ENCODE measurements around the gene ANKRD12.

Gene ANKRD12

GRCh38 chr18:9216459-9216858, 79.9 kb downstream of the ANKRD12 start:
- DNase-seq (ENCODE audit: low spot score): no peak
- Histone ChIP-seq H3K27me3 (ENCODE audit: control insufficient read depth in 3 of 3, insufficient read depth in 3 of 3, low read depth in 1 of 3, low read length in 3 of 3) (no peaks in the 10 kb centered on the region), H2BK15ac (ENCODE audit: low read length) (no peak overlapping the region), H3K9ac (ENCODE audit: low read depth, low read length, poor library complexity) (no peak overlapping the region), H4K8ac (ENCODE audit: low read depth, low read length) (no peak overlapping the region), H2BK5ac (ENCODE audit: low read length) (no peak overlapping the region), H3K4me2 (ENCODE audit: insufficient read depth, low read length, poor library complexity, severe bottlenecking) (no peak overlapping the region), H2BK12ac (ENCODE audit: low read length) (no peak overlapping the region), H3K9me3 (replicated peaks in 1 of 2; ENCODE audit: control insufficient read depth in 2 of 2, insufficient read depth in 1 of 2, low read depth in 1 of 2, low read length in 2 of 2) (no peaks in the 10 kb centered on the region), H2BK120ac (ENCODE audit: low read depth, low read length) (no peak overlapping the region), H3K79me1 (ENCODE audit: low read depth, low read length) (no peaks in the 10 kb centered on the region), H3K36me3 (replicated peaks in 1 of 2; ENCODE audit: control insufficient read depth in 2 of 2, insufficient read depth in 2 of 2, low read length in 2 of 2) (peaks cover 2 to 83% of the 10 kb centered on the region in 2 donors), H3K18ac (ENCODE audit: low read length) (no peak overlapping the region), H3K27ac (replicated peaks; ENCODE audit: low read length) (no peak overlapping the region), H3K4me3 (ENCODE audit: low read length in 2 of 2) (no peak overlapping the region), H3K4me1 (ENCODE audit: control insufficient read depth in 2 of 2, insufficient read depth in 1 of 2, low read depth in 1 of 2, low read length in 2 of 2) (no peaks in the 10 kb centered on the region), H4K91ac (ENCODE audit: low read depth, low read length, poor library complexity) (no peak overlapping the region), H3K14ac (ENCODE audit: low read length) (no peak overlapping the region), H3K23ac (ENCODE audit: low read depth, low read length, poor library complexity) (no peak overlapping the region), H2AFZ (ENCODE audit: low read length) (no peak overlapping the region), H2AK5ac (ENCODE audit: low read depth, low read length) (no peak overlapping the region), H3K4ac (ENCODE audit: low read length) (no peak overlapping the region)
- WGBS, 2 donors (ENCODE audit: extremely low coverage in 2 of 2, insufficient read length in 2 of 2, insufficient replicate concordance in 1 of 2): no CpG with 5 or more reads among the region's 3 CpGs

GRCh38 chr18:9217743-9218451, 81.3 kb downstream of the ANKRD12 start:
- no peak overlapping the region for H3K14ac ChIP-seq (ENCODE audit: low read length)
- no peaks in the 10 kb centered on the region for H3K27me3 ChIP-seq (ENCODE audit: control insufficient read depth in 3 of 3, insufficient read depth in 3 of 3, low read depth in 1 of 3, low read length in 3 of 3)
- no peaks in the 10 kb centered on the region for H3K79me1 ChIP-seq (ENCODE audit: low read depth, low read length)
- no peak overlapping the region for H3K4ac ChIP-seq (ENCODE audit: low read length)
- no peaks in the 10 kb centered on the region for H3K9me3 ChIP-seq (replicated peaks in 1 of 2; ENCODE audit: control insufficient read depth in 2 of 2, insufficient read depth in 1 of 2, low read depth in 1 of 2, low read length in 2 of 2)
- H3K4me1 ChIP-seq (ENCODE audit: control insufficient read depth in 2 of 2, insufficient read depth in 1 of 2, low read depth in 1 of 2, low read length in 2 of 2): no peaks in the 10 kb centered on the region
- H3K18ac ChIP-seq (ENCODE audit: low read length): no peak overlapping the region
- H2AFZ ChIP-seq (ENCODE audit: low read length): no peak overlapping the region
- H4K8ac ChIP-seq (ENCODE audit: low read depth, low read length): no peak overlapping the region
- H3K36me3 ChIP-seq (replicated peaks in 1 of 2; ENCODE audit: control insufficient read depth in 2 of 2, insufficient read depth in 2 of 2, low read length in 2 of 2): peaks cover 2 to 83% of the 10 kb centered on the region in 2 donors
- no peak overlapping the region for H2BK120ac ChIP-seq (ENCODE audit: low read depth, low read length)
- no peak overlapping the region for H3K4me3 ChIP-seq (ENCODE audit: low read length in 2 of 2)
- no peak overlapping the region for H3K27ac ChIP-seq (replicated peaks; ENCODE audit: low read length)
- no peak overlapping the region for H3K23ac ChIP-seq (ENCODE audit: low read depth, low read length, poor library complexity)
- no CpG with 5 or more reads among the region's 3 CpGs for WGBS, 2 donors (ENCODE audit: extremely low coverage in 2 of 2, insufficient read length in 2 of 2, insufficient replicate concordance in 1 of 2)
- no peak overlapping the region for H4K91ac ChIP-seq (ENCODE audit: low read depth, low read length, poor library complexity)
- no peak overlapping the region for H2BK12ac ChIP-seq (ENCODE audit: low read length)
- DNase-seq (ENCODE audit: low spot score): no peak
- no peak overlapping the region for H3K4me2 ChIP-seq (ENCODE audit: insufficient read depth, low read length, poor library complexity, severe bottlenecking)
- no peak overlapping the region for H2BK5ac ChIP-seq (ENCODE audit: low read length)
- no peak overlapping the region for H2BK15ac ChIP-seq (ENCODE audit: low read length)
- H3K9ac ChIP-seq (ENCODE audit: low read depth, low read length, poor library complexity): no peak overlapping the region
- no peak overlapping the region for H2AK5ac ChIP-seq (ENCODE audit: low read depth, low read length)

GRCh38 chr18:9221040-9221439, 84.5 kb downstream of the ANKRD12 start:
- Histone ChIP-seq H2AK5ac (ENCODE audit: low read depth, low read length) (no peak overlapping the region), H3K4ac (ENCODE audit: low read length) (no peak overlapping the region), H2AFZ (ENCODE audit: low read length) (no peak overlapping the region), H2BK15ac (ENCODE audit: low read length) (no peak overlapping the region), H4K8ac (ENCODE audit: low read depth, low read length) (no peak overlapping the region), H3K23ac (ENCODE audit: low read depth, low read length, poor library complexity) (no peak overlapping the region), H3K27ac (replicated peaks; ENCODE audit: low read length) (no peak overlapping the region), H4K91ac (ENCODE audit: low read depth, low read length, poor library complexity) (no peak overlapping the region), H3K9ac (ENCODE audit: low read depth, low read length, poor library complexity) (no peak overlapping the region), H3K4me1 (ENCODE audit: control insufficient read depth in 2 of 2, insufficient read depth in 1 of 2, low read depth in 1 of 2, low read length in 2 of 2) (no peaks in the 10 kb centered on the region), H2BK12ac (ENCODE audit: low read length) (no peak overlapping the region), H2BK5ac (ENCODE audit: low read length) (no peak overlapping the region), H3K79me1 (ENCODE audit: low read depth, low read length) (no peaks in the 10 kb centered on the region), H2BK120ac (ENCODE audit: low read depth, low read length) (no peak overlapping the region), H3K27me3 (ENCODE audit: control insufficient read depth in 3 of 3, insufficient read depth in 3 of 3, low read depth in 1 of 3, low read length in 3 of 3) (no peaks in the 10 kb centered on the region), H3K14ac (ENCODE audit: low read length) (no peak overlapping the region), H3K36me3 (replicated peaks in 1 of 2; ENCODE audit: control insufficient read depth in 2 of 2, insufficient read depth in 2 of 2, low read length in 2 of 2) (peaks cover 0 to 74% of the 10 kb centered on the region in 2 donors), H3K18ac (ENCODE audit: low read length) (no peak overlapping the region), H3K4me3 (ENCODE audit: low read length in 2 of 2) (no peak overlapping the region), H3K9me3 (replicated peaks in 1 of 2; ENCODE audit: control insufficient read depth in 2 of 2, insufficient read depth in 1 of 2, low read depth in 1 of 2, low read length in 2 of 2) (no peaks in the 10 kb centered on the region), H3K4me2 (ENCODE audit: insufficient read depth, low read length, poor library complexity, severe bottlenecking) (no peak overlapping the region)
- DNase-seq (ENCODE audit: low spot score): no peak
- WGBS, 2 donors (ENCODE audit: extremely low coverage in 2 of 2, insufficient read length in 2 of 2, insufficient replicate concordance in 1 of 2): no CpG with 5 or more reads among the region's 3 CpGs

- no peak overlapping the region for H3K14ac ChIP-seq (ENCODE audit: low read length)
Observed at GRCh38 chr18:9221661-9222060, 85.1 kb downstream of the ANKRD12 start.

More at GRCh38 chr18:9221661-9222060, 85.1 kb downstream of the ANKRD12 start:
- Histone ChIP-seq H2AK5ac (ENCODE audit: low read depth, low read length) (no peak overlapping the region), H3K79me1 (ENCODE audit: low read depth, low read length) (no peaks in the 10 kb centered on the region), H2BK15ac (ENCODE audit: low read length) (no peak overlapping the region), H3K18ac (ENCODE audit: low read length) (no peak overlapping the region), H3K9ac (ENCODE audit: low read depth, low read length, poor library complexity) (no peak overlapping the region), H2BK12ac (ENCODE audit: low read length) (no peak overlapping the region), H3K4me3 (ENCODE audit: low read length in 2 of 2) (no peak overlapping the region), H3K4ac (ENCODE audit: low read length) (no peak overlapping the region), H4K8ac (ENCODE audit: low read depth, low read length) (no peak overlapping the region), H3K4me2 (ENCODE audit: insufficient read depth, low read length, poor library complexity, severe bottlenecking) (no peak overlapping the region), H2BK120ac (ENCODE audit: low read depth, low read length) (no peak overlapping the region), H4K91ac (ENCODE audit: low read depth, low read length, poor library complexity) (no peak overlapping the region), H2BK5ac (ENCODE audit: low read length) (no peak overlapping the region), H3K9me3 (replicated peaks in 1 of 2; ENCODE audit: control insufficient read depth in 2 of 2, insufficient read depth in 1 of 2, low read depth in 1 of 2, low read length in 2 of 2) (no peaks in the 10 kb centered on the region), H3K4me1 (ENCODE audit: control insufficient read depth in 2 of 2, insufficient read depth in 1 of 2, low read depth in 1 of 2, low read length in 2 of 2) (no peaks in the 10 kb centered on the region), H3K36me3 (replicated peaks in 1 of 2; ENCODE audit: control insufficient read depth in 2 of 2, insufficient read depth in 2 of 2, low read length in 2 of 2) (peaks cover 0 to 73% of the 10 kb centered on the region in 2 donors), H3K27ac (replicated peaks; ENCODE audit: low read length) (no peak overlapping the region), H3K23ac (ENCODE audit: low read depth, low read length, poor library complexity) (no peak overlapping the region), H2AFZ (ENCODE audit: low read length) (no peak overlapping the region), H3K27me3 (ENCODE audit: control insufficient read depth in 3 of 3, insufficient read depth in 3 of 3, low read depth in 1 of 3, low read length in 3 of 3) (no peaks in the 10 kb centered on the region)
- DNase-seq (ENCODE audit: low spot score): no peak
- 100% methylated on average over 1 of the region's 5 CpGs; no CpG with 5 or more reads in 1 of the 2 donors for WGBS, 2 donors (ENCODE audit: extremely low coverage in 2 of 2, insufficient read length in 2 of 2, insufficient replicate concordance in 1 of 2)

All from neuronal stem cell (in vitro differentiated cells).